HG02981 (cell line): ENCODE data around the gene IL4R.
"Not testable (repeated sequence)": the region's sequence is repeated elsewhere in the genome, so short reads cannot be mapped to it uniquely, and the experiment has no call there.

Experiments
- ATAC-seq: cut with Tn5 transposase; IDR thresholded peaks from one replicate; pipeline ENCODE4 v1.9.1; 2021; ENCODE audit warnings: mild to moderate bottlenecking, moderate library complexity; ENCODE audit not compliant: unreplicated experiment

The IL4R gene

DNA sequence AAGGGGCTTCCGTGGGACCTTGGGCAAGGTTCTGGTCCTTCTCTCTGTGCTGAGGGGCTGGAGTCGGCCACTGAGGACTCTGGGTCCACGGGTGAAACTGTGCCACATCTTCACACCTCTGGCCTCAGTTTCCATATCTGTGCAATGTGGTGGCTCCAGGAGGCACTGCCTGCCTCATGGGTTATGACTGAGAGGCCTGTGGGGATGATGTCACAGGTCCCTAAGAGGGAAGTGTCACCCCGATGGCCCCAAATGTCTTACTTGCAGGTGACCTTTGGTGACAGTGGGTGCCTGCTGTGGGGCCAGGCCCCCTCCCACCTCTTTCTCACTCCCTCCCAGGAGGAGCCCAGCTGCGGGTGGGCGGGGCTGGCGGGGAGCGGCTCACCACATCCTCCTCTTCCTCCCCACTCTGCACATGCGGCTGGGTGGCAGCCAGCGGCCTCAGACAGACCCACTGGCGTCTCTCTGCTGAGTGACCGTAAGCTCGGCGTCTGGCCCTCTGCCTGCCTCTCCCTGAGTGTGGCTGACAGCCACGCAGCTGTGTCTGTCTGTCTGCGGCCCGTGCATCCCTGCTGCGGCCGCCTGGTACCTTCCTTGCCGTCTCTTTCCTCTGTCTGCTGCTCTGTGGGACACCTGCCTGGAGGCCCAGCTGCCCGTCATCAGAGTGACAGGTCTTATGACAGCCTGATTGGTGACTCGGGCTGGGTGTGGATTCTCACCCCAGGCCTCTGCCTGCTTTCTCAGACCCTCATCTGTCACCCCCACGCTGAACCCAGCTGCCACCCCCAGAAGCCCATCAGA, 88.2 kb downstream of the IL4R start, which contains the start of gene IL21R:
IL21R (plus strand) TSS at position 407 of the 801 bp plus-strand sequence. CDS start 27,898 bp downstream, outside the sequence.
- ATAC-seq = peak; percentile 55

DNA sequence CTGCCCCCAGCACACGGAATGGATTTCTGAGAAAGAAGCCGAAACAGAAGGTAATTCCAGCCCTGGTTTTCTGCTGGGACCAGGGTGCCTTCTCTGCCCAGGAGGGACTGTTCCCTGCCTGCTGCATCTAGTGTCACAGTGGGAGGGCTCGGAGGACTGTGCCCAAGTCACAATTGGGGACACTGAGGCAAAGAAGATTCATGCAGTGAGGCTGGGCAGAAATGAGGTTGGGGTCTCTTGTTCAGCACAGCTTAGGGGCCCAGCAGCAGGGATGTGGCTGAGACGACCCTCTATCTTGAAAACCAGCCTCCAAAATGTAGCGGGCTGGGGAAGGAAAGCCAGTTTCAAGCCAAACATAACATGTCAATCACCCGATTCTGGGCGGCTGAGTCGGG, 88.8 kb downstream of the IL4R start:
- ATAC-seq = no peak

DNA sequence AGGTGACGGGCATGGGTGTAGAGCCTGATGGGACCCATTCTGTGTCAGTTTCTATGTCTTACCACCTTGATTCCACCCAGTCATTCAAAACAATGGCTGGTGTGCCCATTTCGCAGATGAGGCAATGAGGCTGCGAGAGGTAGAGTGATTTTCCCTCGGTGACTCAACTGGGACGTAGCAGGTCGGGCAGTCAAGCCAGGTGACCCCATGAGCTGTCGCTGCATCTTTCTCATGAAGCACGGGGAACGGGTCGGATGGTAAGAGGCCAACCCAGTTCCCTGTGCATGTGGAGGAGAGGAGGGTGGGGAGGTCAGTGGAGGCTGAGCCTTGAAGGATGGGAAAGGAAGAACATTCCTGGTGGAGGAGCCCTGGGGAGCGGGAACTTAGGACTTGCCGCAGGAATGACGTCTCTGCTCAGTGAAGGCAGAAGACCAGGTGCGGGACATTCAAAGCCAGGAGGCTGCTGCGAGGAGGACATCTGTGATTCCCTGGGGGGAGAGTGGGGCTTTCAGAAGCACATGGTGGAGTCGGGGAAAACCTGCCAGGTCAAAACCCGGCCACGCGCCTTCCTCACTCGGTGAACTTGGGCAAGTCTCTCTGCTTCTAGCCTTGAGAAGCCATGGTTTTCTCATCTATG, 89.3 kb downstream of the IL4R start:
- no peak for ATAC-seq

DNA sequence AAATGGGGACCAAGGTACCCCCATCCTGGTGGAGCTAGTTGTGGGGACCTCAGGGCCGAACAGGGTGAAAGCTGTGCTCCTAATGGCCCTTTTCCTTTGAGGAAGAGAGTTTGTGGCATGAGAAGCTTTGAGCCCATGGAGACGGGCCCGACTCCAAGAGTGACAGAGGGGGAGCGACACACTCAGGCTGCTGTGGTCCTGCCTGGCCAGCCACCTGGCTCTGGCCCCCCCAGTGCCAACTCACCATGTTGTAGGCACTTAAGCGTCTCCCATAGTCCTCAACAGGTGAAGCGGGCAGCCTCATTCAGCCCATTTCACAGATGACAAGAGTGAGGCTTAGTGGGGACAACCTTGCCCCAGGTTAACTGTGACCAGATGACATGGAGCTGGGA, 89.8 kb downstream of the IL4R start:
- ATAC-seq = no peak

DNA sequence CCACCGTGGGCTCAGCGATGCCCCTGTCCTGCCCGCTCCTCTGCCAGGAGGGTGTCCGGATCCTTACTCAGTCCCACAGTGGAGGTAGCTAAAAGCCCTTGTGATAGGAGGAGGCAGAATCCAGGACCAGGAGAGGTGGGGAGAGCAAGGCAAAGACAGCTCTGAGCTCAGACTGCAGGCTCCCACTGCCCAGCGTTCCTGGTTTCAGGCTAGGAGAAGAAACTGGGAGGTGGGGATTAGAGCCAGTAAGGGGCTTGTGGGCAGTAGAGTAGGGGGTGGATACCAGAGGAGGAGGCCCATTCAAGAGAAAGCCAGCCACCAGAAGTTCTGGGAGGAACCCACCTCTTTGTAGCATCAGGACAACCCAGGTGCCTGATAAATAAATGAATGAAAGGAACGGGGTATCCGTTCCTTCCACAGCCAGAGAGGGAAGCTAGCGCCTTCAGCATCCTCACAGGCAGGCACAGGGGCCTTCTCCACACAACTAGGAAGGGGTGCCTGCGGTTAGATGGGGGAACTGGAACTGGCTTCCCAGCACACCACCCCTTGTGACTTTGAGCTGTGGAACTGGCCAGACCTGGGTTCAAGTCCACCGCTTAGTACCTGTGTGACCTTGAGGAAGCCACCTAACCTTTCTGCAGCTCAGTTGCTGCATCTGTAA, 90.5 kb downstream of the IL4R start:
- ATAC-seq = no peak

DNA sequence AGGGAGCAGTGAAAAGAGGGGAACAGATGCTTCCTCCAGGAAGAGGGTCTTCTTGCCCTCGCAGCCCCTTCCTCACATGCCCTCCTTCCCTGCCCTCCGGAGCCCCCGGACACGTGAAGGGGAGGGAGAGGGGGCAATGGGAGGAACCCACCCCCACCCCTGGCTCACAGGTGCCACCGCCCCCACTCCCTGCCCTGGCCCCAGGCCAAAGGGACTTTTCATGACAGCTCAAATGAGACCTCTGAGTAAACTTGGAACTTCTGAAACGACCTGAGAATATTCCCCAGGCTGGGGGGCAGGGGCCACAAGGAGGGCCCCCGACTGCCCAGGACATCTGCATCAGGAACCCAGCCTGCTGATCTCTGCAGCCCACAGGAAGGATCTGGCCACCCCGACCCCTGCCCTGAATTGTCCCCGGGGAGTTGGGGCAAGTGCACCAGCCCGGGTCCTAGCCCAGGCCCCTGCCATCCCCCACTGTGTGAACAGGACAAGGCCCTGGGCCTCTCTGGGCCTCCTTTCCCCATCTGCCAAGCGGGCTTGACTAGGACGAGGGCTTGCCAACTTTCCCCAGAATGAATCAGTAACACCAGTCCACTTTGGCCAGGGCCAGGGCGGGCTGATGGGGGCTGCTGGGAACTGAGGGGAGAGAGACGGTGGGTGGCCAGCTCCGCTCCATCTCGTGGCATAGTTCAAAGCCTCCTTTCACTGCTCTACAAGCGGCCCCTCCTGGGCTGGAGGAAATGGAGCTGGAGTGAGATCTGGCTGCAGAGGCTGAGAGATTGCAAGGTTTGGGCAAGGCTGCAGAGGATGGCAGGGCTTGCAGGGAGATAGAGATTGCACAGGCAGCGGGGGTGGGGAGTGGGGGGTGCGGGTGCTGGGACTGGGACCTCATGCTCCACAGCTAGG, 92.0 kb downstream of the IL4R start:
- ATAC-seq = no peak

DNA sequence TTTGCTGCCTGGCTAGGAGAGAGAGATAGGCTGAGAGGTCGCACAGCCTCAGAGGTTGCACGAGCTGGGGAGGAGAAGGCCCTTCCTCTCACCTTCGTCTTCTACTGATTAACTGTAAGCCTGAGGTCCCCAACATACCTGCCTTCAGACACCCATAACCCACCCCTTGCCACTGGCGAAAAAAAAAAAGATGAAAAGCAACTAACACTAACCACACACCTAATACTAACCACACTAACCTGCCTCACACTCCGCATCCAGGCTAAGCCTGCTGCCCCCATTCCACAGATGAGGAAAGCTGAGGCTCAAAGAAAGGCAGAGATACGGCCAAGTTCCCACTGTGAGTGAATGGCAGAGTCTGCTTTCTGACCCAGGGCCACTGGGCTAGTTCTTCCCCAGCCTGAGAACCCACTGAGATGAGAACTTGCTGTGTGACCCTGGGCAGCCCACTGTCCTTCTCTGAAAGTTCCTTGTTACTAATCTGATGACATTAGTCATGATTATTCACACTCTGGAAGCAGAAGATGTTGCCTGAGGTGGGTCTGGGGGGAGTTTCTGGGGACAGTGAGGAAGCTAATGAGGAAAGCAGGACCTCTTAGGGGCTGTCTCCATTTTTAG, 92.8 kb downstream of the IL4R start:
- no peak for ATAC-seq

DNA sequence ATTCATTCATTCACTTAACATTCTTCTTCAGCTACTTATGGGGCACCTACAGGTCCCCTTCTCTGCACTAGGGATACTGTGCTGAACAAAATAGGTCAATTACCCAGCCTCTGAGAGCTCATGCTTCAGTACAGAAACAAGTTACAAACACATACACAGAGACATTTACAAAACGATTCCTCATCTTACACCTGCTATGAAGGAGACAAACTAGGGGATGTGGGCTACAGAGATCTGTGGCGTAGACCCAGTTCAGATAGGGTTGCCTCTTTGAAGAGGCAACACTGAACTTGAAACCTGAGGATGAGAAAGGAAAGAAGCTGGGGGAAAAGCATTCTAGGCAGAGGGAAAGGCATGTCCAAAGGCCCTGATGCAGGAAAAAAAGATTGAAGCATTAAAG, 93.4 kb downstream of the IL4R start:
- no peak for ATAC-seq

DNA sequence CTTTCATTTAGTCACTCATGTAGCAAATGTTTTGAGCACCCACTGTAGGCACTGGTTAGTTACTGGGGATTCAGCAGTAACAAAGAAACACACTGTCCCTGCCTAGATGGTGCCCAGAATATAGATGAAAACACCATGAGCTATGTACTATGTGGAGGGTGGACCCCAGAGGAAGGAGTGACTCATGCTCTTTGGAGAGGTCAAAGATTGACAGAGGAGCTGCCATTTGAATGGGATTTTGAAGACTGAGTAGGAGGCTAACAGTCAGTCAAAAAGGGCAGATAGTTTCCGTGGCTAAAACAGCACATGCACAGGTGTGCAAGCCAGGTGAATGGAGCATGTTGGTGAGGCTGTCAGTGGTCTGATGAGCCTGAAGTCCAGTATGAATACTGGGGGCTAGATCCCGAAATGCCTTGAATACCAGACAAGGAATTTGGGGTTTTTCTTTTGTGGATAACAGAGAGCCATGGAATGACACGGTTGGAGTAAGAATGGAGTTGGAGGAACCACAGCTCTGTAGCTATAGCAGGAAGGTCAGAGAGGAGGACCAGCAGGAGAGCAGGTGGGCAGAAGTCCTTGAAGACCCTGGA, 94.3 kb downstream of the IL4R start:
- ATAC-seq = peak; percentile 41

DNA sequence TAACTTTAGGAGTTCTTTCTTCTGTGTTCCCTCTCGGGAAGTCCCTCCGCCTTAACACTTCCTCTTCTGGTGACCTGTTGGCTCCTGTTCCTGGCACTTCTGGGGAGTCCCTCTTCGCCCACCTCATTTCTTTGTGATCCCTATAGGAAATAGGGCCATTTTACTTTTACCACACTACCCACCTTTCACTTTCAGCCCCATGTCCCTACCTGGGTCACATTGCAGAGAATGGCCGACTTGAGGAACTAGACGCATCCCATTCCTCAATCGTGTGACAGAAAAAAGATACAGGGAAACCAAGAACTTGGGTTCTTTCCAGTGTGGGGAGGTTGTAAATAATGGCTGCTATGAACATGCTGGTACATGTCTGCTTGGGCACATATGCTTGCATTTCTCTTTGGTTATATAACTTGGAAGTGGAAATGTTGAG, 94.8 kb downstream of the IL4R start:
- no peak for ATAC-seq

DNA sequence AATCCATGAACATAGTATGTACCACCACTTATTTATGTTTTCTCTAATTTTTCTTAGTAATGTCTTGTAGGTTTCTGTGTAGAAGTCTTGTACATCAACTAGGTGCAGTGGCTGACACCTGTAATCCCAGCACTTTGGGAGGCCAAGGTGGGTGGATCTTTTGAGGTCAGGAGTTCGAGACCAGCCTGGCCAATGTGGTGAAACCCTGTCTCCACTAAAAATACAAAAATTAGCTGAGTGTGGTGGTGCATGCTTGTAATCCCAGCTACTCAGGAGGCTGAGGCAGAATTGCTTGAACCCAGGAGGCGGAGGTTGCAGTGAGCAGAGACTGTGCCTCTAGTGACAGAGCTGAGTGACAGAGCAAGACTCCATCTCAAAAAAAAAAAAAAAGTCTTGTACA, 96.2 kb downstream of the IL4R start:
- ATAC-seq = not testable (repeated sequence)

DNA sequence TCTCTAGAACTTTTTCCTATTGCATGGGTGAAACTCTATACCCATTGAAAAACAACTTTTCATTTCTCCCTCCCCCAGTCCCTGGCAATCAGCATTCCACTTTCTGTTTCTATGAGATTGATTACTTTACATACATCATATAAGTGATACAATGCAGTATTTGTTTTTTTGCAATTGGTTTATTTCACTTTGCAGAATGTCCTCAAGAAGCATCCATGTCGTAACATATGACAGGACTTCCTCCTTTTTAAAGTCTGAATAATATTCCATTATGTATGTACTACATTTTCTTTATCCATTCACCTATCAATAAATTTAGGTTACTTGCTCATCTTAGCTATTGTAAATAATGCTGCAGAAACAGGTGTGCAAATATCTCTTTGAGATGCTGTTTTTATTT, 97.0 kb downstream of the IL4R start:
- no peak for ATAC-seq

DNA sequence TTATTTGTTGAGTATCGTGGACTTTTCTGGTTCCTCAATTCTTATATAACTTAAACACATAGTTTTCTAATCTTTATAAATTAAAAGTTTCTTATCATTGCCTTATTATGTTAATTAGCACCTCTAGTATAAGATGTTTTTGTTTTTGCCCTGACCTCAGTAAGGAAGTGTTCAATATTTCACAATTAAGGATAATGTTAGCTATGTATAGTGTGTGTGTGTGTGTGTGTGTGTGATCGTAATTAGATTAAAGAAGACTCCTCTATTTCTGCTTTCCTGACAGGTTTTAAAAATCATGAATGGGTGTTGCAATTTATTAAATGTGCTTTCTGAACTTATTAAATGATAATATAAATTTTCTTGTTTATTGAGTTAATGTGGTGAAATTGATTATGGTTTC, 100.2 kb downstream of the IL4R start:
- ATAC-seq = no peak
